GM21526 (cell line): Measurements from ENCODE around the gene NANOS2.

Experiments used
- ATAC-seq: cut with Tn5 transposase; IDR thresholded peaks from one replicate; pipeline ENCODE4 v1.9.1; 2021; ENCODE audit warnings: moderate library complexity; ENCODE audit not compliant: unreplicated experiment, low FRiP score

The NANOS2 gene

DNA sequence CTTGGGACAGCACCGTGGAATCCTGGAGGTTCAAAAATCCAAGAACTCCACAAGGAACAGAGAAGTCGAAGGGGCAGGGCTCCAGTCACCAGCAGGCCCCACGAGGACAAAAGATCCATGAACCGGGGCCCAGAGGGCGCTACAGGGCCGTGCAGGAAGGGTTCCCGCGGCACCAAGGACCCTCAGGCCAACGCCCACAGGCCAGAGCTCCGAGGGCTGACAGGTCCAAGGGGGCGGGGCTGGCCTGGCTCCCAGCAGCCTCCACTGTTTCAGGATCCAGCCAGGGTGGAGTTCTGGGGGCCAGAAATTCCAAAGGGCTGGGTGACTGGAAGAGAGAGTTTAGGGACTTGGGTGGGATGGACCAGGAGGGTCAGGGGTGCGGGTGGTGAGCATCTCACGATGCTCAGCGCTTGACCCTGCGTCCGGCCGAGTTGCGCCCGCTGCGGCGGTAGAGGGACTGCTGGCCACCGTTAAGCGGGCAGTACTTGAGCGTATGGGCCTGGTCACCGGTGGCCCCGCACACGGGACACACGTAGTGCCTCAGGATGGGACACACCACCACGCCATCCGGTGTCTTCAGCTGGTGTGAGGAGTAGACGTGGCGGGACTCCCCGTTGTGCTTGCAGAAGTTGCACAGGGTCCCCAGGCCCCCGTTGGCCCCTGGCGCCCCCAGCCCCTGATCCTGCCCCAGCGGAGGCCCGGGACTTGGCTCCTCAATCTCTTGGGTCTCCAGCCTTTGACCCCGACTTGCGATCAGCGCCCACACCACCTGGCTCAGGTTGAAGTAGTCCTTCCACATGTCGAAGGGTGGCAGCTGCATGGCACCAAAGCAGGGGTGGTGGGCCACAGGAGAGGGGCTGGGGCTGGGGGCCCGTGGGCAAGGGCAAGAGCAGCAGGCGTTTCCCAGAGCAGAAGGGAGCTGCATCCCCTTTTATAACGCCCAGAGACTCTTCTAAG is at the start of gene NANOS2:
TSS of gene NANOS2 (minus strand) at position 905 of the 957 bp plus-strand sequence. CDS start at position 820, 85 bp downstream.
- ATAC-seq, result no peak

DNA sequence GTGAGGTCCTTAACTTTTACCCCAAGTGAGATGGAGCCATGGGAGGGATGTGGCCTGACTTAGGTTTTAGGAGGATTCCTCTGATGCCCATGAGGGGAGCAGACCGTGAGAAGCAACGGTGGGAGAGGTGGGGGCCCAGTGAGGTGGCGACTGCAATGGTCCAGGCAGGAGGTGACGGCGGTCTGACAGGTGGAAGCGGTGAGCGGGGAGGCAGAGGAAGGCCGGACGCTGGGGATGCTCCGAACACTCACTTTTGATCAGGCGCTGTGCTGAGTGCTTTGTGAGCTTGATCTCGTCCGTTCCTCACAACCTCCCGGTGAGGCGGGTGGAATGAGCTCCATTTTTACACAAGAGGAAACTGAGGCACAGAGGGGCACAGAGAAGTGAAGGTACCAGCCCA is 47.4 kb upstream of the NANOS2 start:
- ATAC-seq, result no peak

DNA sequence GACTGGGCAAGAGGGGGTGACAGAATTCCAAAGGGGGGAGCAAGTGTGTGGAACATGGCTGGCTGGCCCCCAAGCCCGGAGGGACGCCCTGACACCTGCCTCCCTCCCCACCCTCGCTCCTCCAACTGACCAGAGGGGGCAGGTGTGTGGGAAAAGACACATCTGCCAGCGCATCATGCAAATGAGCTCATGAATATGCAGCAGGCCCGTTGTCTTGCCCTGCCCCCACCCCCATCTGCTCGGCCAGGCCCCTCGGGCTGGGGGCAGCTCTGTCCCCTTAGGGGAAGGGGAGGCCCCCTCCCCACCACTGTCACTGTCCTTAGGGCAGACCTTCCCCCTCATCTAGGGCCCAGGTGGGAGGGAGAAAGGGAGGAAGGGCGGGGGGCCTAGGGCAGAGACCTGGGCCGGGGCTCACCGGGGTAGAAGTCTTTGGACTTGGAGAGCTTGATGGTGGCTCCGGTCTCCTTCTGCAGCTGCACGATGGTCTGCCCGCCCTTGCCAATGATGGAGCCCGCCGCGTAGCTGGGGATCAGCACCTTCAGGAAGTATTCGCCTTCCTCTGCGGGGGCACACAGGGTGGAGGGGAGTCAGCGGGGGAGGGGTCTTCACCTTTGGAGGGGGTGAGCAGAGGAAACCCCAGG is 46.1 kb upstream of the NANOS2 start:
- ATAC-seq, result no peak

DNA sequence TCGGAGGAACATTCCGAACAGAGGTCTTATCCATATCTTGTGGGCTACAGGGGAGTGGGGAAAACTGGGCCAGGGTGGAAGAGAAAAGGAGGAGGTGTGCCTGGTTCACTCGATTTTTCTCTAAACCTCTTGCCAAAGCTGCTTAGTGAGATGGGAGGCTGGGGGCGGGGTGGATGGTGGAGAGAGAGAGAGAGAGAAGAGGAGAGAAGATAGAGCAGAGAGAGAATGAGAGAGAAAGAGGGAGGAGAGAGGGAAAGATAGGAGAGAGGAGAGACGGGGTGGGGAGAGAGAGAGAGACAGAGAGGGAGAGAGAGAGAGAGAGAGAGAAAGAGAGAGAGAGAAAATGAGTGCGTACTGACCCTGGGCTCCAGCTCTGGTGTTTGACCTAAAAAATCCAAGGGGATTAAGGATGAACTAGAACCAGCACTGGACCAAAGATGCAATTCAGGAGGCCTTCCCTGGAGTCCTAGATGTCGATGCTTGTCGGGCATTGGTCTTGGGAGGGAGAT is 45.0 kb upstream of the NANOS2 start:
- ATAC-seq, result no peak

DNA sequence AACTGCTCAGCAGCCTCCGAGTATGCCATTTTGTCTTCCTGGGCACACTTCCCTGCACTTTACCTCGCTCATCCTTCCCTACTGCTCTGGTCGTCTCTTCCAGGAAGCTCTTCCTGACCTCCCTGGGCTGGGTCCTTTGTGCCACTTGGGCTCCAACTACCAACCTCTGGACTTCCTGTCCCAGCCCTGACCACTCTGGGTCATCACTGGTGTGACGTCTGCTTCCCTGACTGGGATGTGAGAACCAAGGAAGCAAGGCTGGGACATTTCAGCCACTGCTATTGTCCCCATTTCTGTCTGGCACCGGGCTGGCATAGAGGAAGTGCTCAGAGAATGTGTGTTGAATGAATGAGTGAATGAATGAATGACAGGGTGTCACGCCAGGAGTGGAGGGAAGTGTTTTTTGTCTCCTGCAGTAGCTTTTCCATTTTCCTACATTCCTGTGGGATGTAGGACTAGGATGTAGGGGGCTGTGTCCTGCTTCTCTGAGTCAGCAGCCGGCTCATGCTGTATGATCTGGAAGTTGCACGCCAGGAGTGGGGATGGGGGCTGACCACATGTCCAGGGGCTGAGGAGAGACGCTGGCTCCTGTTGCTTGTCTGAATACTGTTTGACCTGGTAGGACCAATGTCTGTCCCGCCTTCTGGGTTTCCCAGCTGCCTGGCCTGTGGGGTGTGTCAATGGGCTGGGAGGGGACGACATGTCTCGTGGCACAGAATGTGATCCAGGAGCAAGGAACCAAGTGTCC is 44.4 kb upstream of the NANOS2 start:
- ATAC-seq, result no peak

DNA sequence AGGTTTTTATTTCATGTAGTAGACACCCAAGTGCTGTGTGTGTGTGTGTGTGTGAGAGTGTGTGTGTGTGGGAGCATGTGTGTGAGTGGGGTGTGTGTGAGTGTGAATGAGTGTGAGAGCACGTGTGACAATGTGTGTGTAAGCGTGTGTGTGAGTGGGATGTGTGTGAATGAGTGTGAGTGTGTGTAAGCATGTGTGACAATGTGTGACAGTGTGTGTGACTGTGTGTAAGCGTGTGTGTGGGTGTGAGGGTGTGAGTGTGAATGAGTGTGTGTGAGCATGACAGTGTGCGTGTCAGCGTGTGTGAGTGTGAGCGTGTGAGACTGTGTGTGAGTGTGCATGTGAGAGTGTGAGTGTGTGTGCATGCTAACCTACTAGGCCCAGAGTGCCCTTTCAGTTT is 43.7 kb upstream of the NANOS2 start:
- no peak for ATAC-seq

DNA sequence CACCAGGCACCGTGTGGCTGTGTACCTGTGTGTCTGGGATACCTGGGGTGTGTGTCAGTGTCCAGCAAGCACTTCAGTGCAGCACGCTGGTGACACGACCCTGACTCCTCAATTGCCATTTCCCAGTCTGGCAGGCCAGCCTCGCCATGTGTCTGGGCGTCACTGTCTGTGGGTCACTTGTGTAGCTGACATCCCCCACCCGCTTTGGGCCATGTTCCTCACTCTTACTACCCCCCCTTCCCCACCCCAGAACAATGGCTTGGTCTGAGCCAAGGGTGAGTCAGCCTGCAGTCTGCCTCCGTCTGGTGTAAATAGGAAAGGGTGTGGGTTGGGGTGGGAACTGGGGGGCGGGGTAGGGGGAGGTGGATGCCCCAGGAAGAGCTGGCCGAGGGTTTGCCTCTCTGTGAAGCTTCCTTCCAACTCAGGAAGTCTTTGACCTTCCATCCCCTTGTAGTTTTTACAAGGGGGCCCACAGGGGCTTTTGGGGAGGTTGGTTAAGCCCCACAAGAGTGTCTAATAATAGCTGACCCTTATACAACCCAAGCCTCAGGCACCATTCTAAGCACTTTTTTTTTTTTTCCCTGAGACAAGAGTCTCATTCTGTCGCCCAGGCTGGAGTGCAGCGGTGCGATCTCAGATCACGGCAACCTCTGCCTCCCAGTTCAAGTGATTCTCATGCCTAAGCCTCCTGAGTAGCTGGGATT is 41.5 kb upstream of the NANOS2 start:
- ATAC-seq, result no peak

DNA sequence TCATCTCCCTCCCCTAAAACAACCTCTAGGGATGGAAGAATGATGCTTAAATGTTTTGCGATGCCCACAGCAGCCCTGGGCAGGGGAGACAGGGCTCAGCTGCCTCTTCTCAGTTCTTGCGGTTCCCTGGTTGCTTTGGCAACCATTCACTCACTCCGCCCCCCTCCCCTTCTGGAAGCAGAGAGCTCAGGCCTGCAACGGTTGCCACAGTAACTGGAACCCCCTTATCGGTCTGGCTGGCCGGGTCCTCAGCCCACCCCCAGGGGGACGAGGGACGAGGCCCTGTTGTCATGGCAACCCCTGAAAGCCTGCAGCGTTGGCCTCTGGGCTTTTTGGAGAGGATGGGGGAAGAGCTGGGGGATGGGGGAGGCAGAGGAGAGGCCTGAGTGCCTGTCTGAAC is 39.6 kb upstream of the NANOS2 start:
- no peak for ATAC-seq

DNA sequence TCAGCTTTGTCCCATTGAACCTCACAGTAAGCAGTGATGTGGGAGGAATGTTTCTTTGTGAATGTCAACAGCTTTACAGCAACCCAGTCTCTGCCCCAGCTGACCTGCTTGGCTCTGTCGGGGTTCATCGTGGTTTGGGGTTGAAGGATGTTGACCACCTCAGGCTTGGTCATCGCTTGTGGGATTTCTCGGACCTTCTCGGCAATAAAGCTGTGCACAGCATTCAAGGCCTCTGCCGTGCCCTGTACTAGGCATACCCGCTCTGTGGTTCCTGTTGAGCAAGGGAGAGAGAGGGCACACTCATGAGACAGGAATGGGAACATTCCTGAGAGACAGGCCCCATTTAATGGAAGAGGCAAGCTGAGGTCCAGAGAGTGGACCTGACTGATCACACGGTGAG is 39.1 kb upstream of the NANOS2 start:
- ATAC-seq, result no peak

DNA sequence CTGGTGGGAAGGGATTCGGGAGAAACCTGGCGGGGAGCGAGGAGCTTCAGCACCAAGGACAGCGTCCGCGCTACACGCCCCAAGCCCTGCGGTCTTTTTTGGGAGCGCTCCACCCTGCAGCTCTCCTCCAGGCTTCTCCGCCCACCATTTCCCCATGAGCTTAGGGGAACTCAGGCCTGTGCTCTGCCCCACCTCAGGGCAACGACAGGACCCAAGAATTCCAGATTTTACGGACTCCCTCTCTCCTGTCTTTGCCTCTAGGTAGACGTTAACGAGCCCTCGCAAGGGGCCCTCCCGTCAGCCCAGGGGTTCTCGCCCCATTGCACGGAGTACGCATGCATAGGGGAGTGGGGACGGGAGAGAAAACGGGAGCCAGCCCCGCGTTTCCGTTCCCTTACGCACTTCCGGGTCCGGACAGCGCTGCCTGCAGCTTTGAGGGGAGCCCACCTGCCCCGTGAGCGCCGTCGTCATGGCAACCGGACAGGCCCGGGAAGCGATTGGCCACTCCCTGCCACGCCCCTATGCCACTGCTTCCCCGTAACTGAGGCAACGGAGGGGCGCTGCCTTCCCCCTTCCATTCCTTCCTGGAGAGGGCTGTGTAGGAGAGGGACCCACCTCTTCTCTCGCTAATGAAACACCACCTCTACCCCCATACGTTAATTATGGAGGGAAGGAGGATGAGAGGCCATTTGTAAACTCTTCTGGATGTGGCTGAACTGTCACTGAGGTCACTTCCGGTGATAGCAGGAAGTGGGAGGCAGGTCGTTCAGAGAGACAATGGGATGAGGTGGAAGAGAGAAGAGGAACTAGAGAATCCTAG is 38.3 kb upstream of the NANOS2 start:
- ATAC-seq, result no peak

DNA sequence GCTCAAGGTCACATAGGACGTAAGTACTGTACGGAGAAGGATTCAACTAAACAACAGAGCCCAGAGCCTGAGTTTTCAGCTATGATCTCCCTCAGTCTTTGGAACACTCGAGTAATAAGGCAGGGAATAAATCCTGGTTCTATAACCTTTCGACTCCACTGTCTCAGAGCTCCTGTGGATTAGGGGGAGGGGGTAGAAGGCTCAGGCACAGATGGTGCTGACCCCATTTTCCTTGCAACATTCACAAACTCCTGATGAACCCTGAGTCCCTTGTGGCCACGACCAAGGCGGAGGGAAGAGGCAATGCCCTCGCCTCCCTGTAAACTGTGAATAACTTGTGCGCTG is 37.7 kb upstream of the NANOS2 start:
- no peak for ATAC-seq

DNA sequence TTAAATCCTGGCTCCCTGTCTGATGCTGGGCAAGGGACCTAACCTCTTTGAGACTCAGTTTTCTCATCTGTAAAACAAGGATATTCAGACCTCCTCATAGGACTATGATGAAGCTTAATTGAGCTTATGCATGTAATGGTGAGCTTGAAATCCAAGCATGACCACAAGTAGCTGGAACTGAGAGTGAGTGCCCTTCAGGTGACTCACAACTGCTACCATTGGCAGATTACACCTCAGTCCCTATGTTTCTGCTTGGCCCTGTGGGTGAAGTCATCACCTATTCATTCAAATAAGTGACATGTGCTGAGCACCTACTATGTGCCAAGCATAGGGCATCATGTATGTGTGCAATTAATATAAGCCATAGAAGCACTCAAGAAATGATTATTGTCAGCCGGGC is 33.3 kb upstream of the NANOS2 start:
- ATAC-seq, result no peak

DNA sequence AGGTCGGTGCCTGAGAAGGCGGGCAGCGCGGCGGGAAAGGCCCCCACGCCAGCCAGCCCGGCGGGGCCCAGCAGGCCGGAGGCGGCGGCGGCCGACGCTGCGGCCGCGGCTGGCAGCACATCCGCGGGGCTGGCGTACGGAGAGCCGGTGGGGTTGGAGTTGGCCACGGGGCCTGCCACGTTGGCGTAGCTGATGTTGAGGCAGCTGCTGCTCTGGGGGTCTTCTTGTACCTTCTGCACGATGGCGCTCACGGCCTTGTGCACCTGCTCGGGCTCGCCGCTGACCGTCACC is 25.9 kb upstream of the NANOS2 start:
- no peak for ATAC-seq

DNA sequence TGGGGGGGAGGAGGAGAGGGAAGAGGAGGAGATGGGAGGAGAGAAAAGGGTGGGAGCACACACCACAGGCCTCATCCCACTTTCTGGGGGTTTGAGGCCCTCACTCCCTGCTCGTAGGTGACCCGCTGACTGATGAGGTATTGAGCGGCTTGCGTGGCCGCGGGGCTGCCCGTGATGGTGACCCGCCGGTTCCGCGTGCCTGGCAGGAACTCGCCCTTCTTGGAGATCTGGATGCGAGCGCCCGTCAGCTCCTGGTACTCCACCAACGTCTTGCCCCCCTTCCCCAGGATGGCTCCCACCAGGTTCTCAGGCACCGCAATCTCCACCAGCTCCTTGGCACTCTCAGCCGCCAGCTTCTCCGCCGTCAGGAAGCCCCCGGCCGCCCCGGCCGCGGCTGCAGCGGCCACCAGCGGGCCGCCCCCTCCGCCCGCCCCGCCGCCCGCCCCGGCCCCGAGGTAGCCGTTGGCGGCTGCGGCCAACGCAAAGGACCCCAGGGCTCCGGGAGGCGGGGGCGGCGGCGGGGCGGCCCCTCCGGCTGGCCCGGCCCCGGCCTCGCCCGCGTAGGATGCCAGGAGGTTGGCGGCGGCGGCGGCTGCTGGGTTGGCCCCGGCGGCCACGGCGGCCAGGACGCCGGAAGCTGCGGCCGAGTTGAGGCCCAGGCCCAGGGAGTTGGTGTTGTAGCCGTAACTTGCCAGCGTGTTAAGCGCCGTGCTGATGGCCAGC is 25.4 kb upstream of the NANOS2 start:
- no peak for ATAC-seq

DNA sequence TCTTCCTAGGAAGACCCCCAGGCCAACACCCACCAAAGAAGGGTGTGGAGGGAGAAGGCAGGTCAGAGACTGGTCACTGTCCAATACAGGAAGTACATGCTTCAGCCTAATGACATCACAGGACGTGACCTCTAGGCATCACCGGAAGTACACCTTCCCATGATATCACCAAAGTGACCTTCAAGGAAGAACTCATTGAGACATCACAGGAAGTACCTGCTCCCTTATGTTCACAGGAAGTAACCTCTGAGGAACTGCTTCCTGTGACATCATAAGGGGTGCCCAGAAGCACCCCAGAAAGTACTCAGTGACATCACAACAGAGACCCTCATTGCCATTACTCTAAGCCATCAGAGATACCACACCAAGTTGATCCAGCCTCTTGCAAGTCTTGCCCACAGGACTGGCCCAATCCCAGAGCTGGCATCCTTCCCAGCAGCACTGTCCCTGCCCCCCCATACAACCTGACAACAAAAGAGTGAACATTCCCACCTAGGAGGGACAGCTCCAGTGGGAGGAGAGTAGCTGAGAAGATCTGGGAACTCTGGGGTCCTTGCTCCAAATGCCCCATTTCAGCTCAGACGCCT is 24.2 kb upstream of the NANOS2 start:
- no peak for ATAC-seq

DNA sequence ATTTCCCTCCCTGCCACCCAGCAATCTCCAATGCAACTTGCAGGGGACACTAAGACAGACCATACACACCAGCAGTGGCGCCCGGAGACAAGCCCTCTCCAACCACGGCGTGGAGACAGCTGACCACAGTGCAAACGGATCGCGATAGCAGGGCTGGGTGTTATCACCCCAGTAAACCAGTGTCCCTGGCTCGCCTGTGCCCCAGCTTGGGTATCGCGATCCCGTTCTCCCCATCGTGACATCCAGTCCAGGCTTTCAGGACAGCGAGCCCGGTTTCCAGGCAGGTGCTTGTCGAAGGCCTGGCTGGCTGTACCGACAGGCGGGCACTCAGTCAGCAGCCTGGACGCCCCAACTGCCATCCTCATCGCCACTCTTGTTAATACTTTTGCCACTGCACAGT is 20.7 kb upstream of the NANOS2 start:
- no peak for ATAC-seq

DNA sequence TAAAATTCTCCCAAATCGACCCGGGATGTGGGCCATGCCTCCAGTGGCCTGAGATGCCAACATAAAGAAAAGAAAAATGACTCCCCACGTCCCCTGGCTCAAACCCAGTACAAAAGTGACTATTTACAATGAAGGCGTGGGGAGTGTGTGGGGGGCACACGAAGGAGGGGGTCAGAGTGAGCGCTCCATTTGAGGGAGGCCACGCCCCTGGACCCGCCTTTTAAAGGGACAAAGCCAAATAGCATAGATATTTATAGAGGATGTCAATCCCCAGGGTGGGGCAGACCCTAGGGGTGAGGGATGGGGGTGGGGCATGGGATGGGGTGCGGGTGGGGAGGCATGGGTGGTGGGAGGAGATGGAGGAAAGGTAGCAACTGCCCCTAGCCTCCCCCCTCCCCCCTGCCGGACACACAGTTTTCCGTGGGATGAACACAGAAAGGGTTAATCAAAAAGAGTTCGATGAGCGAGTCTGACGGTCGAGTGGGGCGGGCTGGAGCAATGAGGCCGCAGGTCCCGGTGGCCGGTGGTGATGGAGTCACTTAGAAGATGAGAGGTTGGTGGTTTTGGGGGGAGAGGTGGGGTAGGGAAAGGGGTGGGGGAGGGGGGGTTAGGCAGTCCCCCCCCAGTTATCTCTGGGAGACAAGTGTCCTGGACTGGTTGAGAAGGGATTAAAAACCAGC is 20.1 kb upstream of the NANOS2 start:
- no peak for ATAC-seq

DNA sequence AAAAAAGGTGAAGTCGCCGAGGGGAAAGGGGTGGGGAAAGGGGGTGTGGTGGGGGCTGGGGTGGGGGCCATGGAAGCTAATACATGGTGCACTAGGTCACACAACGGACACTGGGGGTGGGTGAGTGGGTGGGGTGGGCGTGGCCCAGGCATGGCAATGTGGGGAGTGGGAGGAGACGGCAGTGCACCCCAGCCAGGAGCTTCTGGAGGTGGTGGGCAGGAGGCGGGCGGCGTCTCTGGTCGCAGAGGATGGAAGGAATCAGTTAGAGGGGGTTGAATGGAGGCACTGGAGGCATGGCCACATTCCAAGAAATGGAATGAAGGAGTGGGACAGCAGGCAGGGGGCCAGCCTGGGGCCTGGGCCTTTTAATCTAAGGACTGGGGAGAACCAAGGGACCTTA is 19.2 kb upstream of the NANOS2 start:
- ATAC-seq, result no peak
